ENCODE measurements around the gene MORN2. TPM values are rescaled to one million over a fixed set of nuclear protein-coding genes. Genes with fewer than 3 reads are reported as not detected.

The MORN2 gene
- total and polyA plus RNA-seq, 2 donors (not counting 3 experiments of a cell fraction or from before 2014, with no cell fraction given), result 11.6 to 15.0 TPM

DNA sequence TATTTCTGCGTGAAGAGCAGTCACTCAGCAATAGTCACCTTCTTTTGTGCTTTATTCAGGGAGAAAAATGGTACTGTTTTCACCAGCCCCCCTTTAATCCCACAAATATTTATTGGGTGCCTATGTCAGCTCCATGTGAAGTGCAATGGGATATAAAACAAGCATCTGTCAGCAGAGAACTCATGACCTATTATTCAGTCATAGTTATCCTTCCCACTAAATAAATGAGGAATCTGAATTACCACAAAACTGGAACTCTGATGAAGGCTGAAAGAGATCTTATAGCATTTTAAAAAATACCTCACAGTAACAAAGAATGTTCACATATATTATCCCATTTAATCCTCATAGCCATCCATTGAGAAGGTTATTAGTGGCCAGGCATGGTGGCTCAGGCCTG, 45.8 kb upstream of the MORN2 start:
- BruUV-seq (replicated peaks), result no TSS peak

DNA sequence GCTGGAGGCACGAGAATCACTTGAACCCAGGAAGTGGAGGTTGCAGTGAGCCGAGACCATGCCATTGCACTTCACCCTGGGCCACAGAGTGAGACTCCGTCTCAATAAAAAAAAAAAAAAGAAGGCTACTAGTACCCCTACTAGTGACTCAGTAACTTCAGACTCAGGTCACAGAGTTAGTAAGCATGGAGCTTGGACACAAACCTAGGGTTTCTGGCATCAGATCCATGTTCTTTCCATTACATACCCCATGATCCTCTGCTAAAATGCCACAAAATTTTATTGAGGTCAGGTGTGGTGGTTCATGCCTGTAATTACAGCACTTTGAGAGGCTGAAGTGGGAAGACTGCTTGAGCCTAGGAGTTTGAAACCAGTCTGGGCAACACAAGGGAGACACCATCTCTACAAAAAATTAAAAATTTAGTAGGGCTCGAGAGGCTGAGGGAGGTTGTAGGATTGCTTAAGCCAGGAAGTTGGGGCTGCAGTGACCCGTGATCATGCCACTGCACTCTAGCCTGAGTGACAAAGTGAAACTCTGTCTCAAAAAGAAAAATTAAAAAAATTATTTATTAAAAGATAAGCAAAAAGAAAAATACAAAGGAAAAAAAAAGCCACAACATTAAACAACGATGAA, 45.1 kb upstream of the MORN2 start:
- no peak for FAIRE-seq
- ChIA-PET CTCF (no interaction called here), POLR2A (no interaction called here)
- no peak overlapping the region for H3K4me3 ChIP-seq (replicated peaks in 1 of 3; ENCODE audit: insufficient read depth in 1 of 3, low read depth in 1 of 3, low read length in 3 of 3)
- TF ChIP-seq GATA2 (IDR thresholded peaks at IDR 0.05; ENCODE audit: insufficient read depth, insufficient read length, low read depth, low read length), result no peak
- intact Hi-C loops (cut with micrococcal nuclease) (no loop called here), dilution Hi-C loops (cut with MboI; ENCODE audit: extremely low pct_ligation_motif_present, low sequenced_read_pairs) (no loop called here)
- H3K4me2 ChIP-seq (ENCODE audit: insufficient read depth, low read length), result no peak overlapping the region
- H3K9me1 ChIP-seq (replicated peaks; ENCODE audit: control insufficient read depth, extremely low read depth, insufficient read depth, low read length), result no peaks in the 10 kb centered on the region
- H3K4me1 ChIP-seq (ENCODE audit: control insufficient read depth, extremely low read depth, insufficient read depth, low read length), result no peaks in the 10 kb centered on the region
- no peak overlapping the region for H3K27ac ChIP-seq (ENCODE audit: insufficient read depth, low read depth, low read length)
- H3K27me3 ChIP-seq (ENCODE audit: control insufficient read depth in 2 of 2, insufficient read depth in 2 of 2, low read length in 2 of 2), result no peaks in the 10 kb centered on the region
- no peaks in the 10 kb centered on the region for H4K20me1 ChIP-seq (replicated peaks; ENCODE audit: control insufficient read depth, extremely low read depth, insufficient read depth, low read length)
- no peak overlapping the region for H3K9ac ChIP-seq (replicated peaks; ENCODE audit: extremely low read depth, insufficient read depth, low read length)
- no peaks in the 10 kb centered on the region for H3K9me3 ChIP-seq (replicated peaks; ENCODE audit: control insufficient read depth, insufficient read depth, low read length)
- no TSS peak for BruUV-seq (replicated peaks)
- H3K79me2 ChIP-seq (ENCODE audit: control insufficient read depth, insufficient read depth, low read length), result no peaks in the 10 kb centered on the region
- H2AFZ ChIP-seq (ENCODE audit: low read depth, low read length), result no peak overlapping the region
- no peak for DNase-seq (ENCODE audit: low read depth, low spot score)
- peaks cover 0 to 2% of the 10 kb centered on the region in 2 experiments for H3K36me3 ChIP-seq (ENCODE audit: control insufficient read depth in 2 of 2, extremely low read depth in 1 of 2, insufficient read depth in 2 of 2, low read length in 2 of 2)

More for the DNA sequence above, 45.8 kb upstream of the MORN2 start:
- FAIRE-seq (no peak), DNase-seq (ENCODE audit: low read depth, low spot score) (no peak)
- Histone ChIP-seq H3K27ac (ENCODE audit: insufficient read depth, low read depth, low read length) (no peak overlapping the region), H3K9me3 (replicated peaks; ENCODE audit: control insufficient read depth, insufficient read depth, low read length) (no peaks in the 10 kb centered on the region), H3K9ac (replicated peaks; ENCODE audit: extremely low read depth, insufficient read depth, low read length) (no peak overlapping the region), H2AFZ (ENCODE audit: low read depth, low read length) (no peak overlapping the region), H3K4me3 (replicated peaks in 1 of 3; ENCODE audit: insufficient read depth in 1 of 3, low read depth in 1 of 3, low read length in 3 of 3) (no peak overlapping the region), H3K27me3 (ENCODE audit: control insufficient read depth in 2 of 2, insufficient read depth in 2 of 2, low read length in 2 of 2) (no peaks in the 10 kb centered on the region), H3K9me1 (replicated peaks; ENCODE audit: control insufficient read depth, extremely low read depth, insufficient read depth, low read length) (no peaks in the 10 kb centered on the region), H3K36me3 (ENCODE audit: control insufficient read depth in 2 of 2, extremely low read depth in 1 of 2, insufficient read depth in 2 of 2, low read length in 2 of 2) (peaks cover 0 to 3% of the 10 kb centered on the region in 2 experiments), H3K79me2 (ENCODE audit: control insufficient read depth, insufficient read depth, low read length) (no peaks in the 10 kb centered on the region), H4K20me1 (replicated peaks; ENCODE audit: control insufficient read depth, extremely low read depth, insufficient read depth, low read length) (no peaks in the 10 kb centered on the region), H3K4me1 (ENCODE audit: control insufficient read depth, extremely low read depth, insufficient read depth, low read length) (no peaks in the 10 kb centered on the region), H3K4me2 (ENCODE audit: insufficient read depth, low read length) (no peak overlapping the region)
- intact Hi-C loops (cut with micrococcal nuclease), result no loop called here
- ChIA-PET CTCF (no interaction called here), POLR2A (no interaction called here)
- TF ChIP-seq FOS (IDR thresholded peaks at IDR 0.05; ENCODE audit: borderline replicate concordance, insufficient read depth, low read length) (no peak), JUN (IDR thresholded peaks at IDR 0.05; ENCODE audit: borderline replicate concordance, insufficient read depth, insufficient read length, low read depth) (no peak), GATA2 (IDR thresholded peaks at IDR 0.05; ENCODE audit: insufficient read depth, insufficient read length, low read depth, low read length) (no peak), MYC (IDR thresholded peaks at IDR 0.05; ENCODE audit: low read depth, low read length) (no peak), POLR2AphosphoS5 (IDR thresholded peaks at IDR 0.05; ENCODE audit: insufficient read depth, low read depth, low read length) (no peak), POLR2A (IDR thresholded peaks at IDR 0.05; ENCODE audit: low read depth, low read length) (no peak)
- TF ChIP-seq, protein P1, sequence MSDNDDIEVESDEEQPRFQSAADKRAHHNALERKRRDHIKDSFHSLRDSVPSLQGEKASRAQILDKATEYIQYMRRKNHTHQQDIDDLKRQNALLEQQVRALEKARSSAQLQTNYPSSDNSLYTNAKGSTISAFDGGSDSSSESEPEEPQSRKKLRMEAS (IDR thresholded peaks at IDR 0.05; ENCODE audit: insufficient read depth, insufficient read length), result no peak
- dilution Hi-C loops (cut with MboI; ENCODE audit: extremely low pct_ligation_motif_present, low sequenced_read_pairs), result no loop called here

All from endothelial cell of umbilical vein (primary cell).